HCT116 (cell line): Measurements from ENCODE around the gene NXPE4. TPM values are rescaled to one million over a fixed set of nuclear protein-coding genes. Genes with fewer than 3 reads are reported as not detected.

Experiments used
- ATAC-seq: fragments of 200-7000 bp; cut with Tn5 transposase; 2 replicates; pipeline ENCODE4 v1.9.1; 2020; ENCODE audit warnings: mild to moderate bottlenecking, moderate library complexity
- BruUV-seq: library from RNA; stranded (reverse); fragments of 400-500 nt; replicated peaks from 2 replicates; lab custom pipeline; 2021; lab: Mats Ljungman, UMichigan
- CTCF ChIA-PET: fragments of 300-600 bp; sonication (Branson Sonifier 250); formaldehyde crosslinking; loops from one replicate; lab custom pipeline; 2021; ENCODE audit warnings: antibody characterized with exemption; lab: Charles Lee
- POLR2A ChIA-PET: fragments of 300-600, 350-600 bp; sonication (Branson Sonifier 250); formaldehyde crosslinking; loops from one replicate; lab custom pipeline; 2021; ENCODE audit warnings: antibody characterized with exemption; lab: Charles Lee
- RAD21 ChIA-PET, 2 experiments: fragments of 300-600 bp; sonication (Branson Sonifier 250); formaldehyde crosslinking; loops; one replicate each; lab custom pipeline; 2023; ENCODE audit warnings: low total read pairs in 2 of 2; ENCODE audit not compliant: uncharacterized antibody in 2 of 2, unreplicated experiment in 2 of 2, low non-redundant PET in 1 of 2; lab: Charles Lee
- DNase-seq: peaks from one replicate; pipeline ENCODE4 v3.0.0-alpha.2; 2010; ENCODE audit warnings: low read depth, low spot score
- H2AFZ ChIP-seq: fragments of 200-600 bp; shearing (Covaris generic), sonication (generic); 2 replicates; pipeline ENCODE4 v1.6.1; 2017; ENCODE audit warnings: low read depth, mixed run types, mixed read lengths, antibody characterized with exemption, low read length; ENCODE audit not compliant: poor library complexity, severe bottlenecking
- H3K27ac ChIP-seq: 2 replicates; pipeline ENCODE4 v1.5.1; 2012; ENCODE audit warnings: low read depth, low read length
- H3K27me3 ChIP-seq: fragments of 200-600 bp; sonication (generic); 2 replicates; pipeline ENCODE4 v1.6.1; 2016; ENCODE audit warnings: mixed run types, low read length, mixed read lengths; ENCODE audit not compliant: insufficient read depth
- H3K36me3 ChIP-seq, 2 experiments: fragments of 200-500 bp in 1 of 2; fragments of 200-600 bp in 1 of 2; sonication (Bioruptor generic) in 1 of 2; sonication (generic) in 1 of 2; 2 replicates each; pipeline versions ENCODE4 v1.5.1 to v1.6.1; 2014 to 2016; ENCODE audit warnings: low read length in 2 of 2, inconsistent platforms in 1 of 2, mixed read lengths in 1 of 2, mixed run types in 1 of 2; ENCODE audit not compliant: insufficient read depth in 2 of 2, control insufficient read depth in 1 of 2
- H3K4me1 ChIP-seq, 2 experiments: fragments of 200-600 bp in 1 of 2; sonication (generic) in 1 of 2; 2 replicates each; pipeline versions ENCODE4 v1.5.1 to v1.6.1; 2012 to 2017; ENCODE audit warnings: low read length in 2 of 2, inconsistent platforms in 1 of 2, mild to moderate bottlenecking in 1 of 2, mixed read lengths in 1 of 2, mixed run types in 1 of 2, moderate library complexity in 1 of 2; ENCODE audit not compliant: insufficient read depth in 2 of 2, control insufficient read depth in 1 of 2
- H3K4me2 ChIP-seq: fragments of 200-600 bp; sonication (generic); 2 replicates; pipeline ENCODE4 v1.6.1; 2017; ENCODE audit warnings: mixed run types, low read length, mixed read lengths
- H3K4me3 ChIP-seq, 2 experiments: fragments of 200-600 bp in 1 of 2; sonication (generic) in 1 of 2; replicated peaks in 1 of 2; 2 replicates each; pipeline ENCODE4 v1.5.1; 2011 to 2016; ENCODE audit warnings: low read length in 2 of 2, control low read depth in 1 of 2, low read depth in 1 of 2, mild to moderate bottlenecking in 1 of 2, mixed read lengths in 1 of 2, mixed run types in 1 of 2
- H3K79me2 ChIP-seq: fragments of 200-600 bp; sonication (generic); 2 replicates; pipeline ENCODE4 v1.6.1; 2017; ENCODE audit warnings: mild to moderate bottlenecking, mixed run types, low read length, moderate library complexity, mixed read lengths; ENCODE audit not compliant: insufficient read depth
- H3K9ac ChIP-seq: fragments of 200-600 bp; sonication (generic); 2 replicates; pipeline ENCODE4 v1.6.1; 2016; ENCODE audit warnings: low read length, mixed read lengths
- H3K9me2 ChIP-seq: fragments of 200-600 bp; sonication (generic), shearing (Covaris generic); 2 replicates; pipeline ENCODE4 v1.6.1; 2017; ENCODE audit warnings: mixed run types, mild to moderate bottlenecking, moderate library complexity; ENCODE audit not compliant: insufficient read depth
- H3K9me3 ChIP-seq, 2 experiments: fragments of 200-500 bp in 1 of 2; fragments of 200-600 bp in 1 of 2; sonication (Bioruptor generic) in 1 of 2; sonication (generic) in 1 of 2; 2 replicates each; pipeline ENCODE4 v1.6.1; 2014 to 2017; ENCODE audit warnings: low read length in 2 of 2, mixed read lengths in 2 of 2, inconsistent platforms in 1 of 2, low read depth in 1 of 2, mild to moderate bottlenecking in 1 of 2, mixed run types in 1 of 2, moderate library complexity in 1 of 2; ENCODE audit not compliant: control insufficient read depth in 1 of 2, insufficient read depth in 1 of 2
- H4K20me1 ChIP-seq: fragments of 200-600 bp; sonication (generic), shearing (Covaris generic); 2 replicates; pipeline ENCODE4 v1.6.1; 2017; ENCODE audit warnings: mixed run types, mild to moderate bottlenecking, moderate library complexity; ENCODE audit not compliant: insufficient read depth
- CBX3 ChIP-seq: IDR thresholded peaks from 2 replicates; pipeline ENCODE4 v1.6.1; 2012; ENCODE audit warnings: low read depth
- ELF1 ChIP-seq: IDR thresholded peaks from 2 replicates; pipeline ENCODE4 v1.6.1; 2012; ENCODE audit warnings: low read depth, borderline replicate concordance
- EZH2 ChIP-seq: fragments of 200-600 bp; sonication (generic); IDR thresholded peaks from 2 replicates; pipeline ENCODE4 v1.6.1; 2017; ENCODE audit warnings: antibody characterized with exemption, mixed run types
- EZH2phosphoT487 ChIP-seq: fragments of 200-600 bp; IDR thresholded peaks from 2 replicates; pipeline ENCODE4 v1.6.1; 2018; ENCODE audit warnings: antibody characterized with exemption, borderline replicate concordance
- FOSL1 ChIP-seq: IDR thresholded peaks from 2 replicates; pipeline ENCODE4 v1.6.1; 2012; ENCODE audit warnings: low read depth
- JUND ChIP-seq: IDR thresholded peaks from 2 replicates; pipeline ENCODE4 v1.6.1; 2012
- POLR2A ChIP-seq: IDR thresholded peaks from 2 replicates; pipeline ENCODE4 v1.7.0; 2011; ENCODE audit warnings: borderline replicate concordance; ENCODE audit not compliant: insufficient read depth, insufficient read length; ENCODE audit errors: extremely low read depth
- RAD21 ChIP-seq: IDR thresholded peaks from 2 replicates; pipeline ENCODE4 v1.6.1; 2012; ENCODE audit warnings: low read depth, mild to moderate bottlenecking
- SIN3A ChIP-seq: IDR thresholded peaks from 2 replicates; pipeline ENCODE4 v1.6.1; 2012; ENCODE audit warnings: low read depth
- SRF ChIP-seq: IDR thresholded peaks from 2 replicates; pipeline ENCODE4 v1.6.1; 2012; ENCODE audit warnings: low read depth
- TCF7L2 ChIP-seq: IDR thresholded peaks from 2 replicates; pipeline ENCODE4 v1.7.0; 2011; ENCODE audit warnings: borderline replicate concordance, inconsistent platforms; ENCODE audit not compliant: insufficient read depth, insufficient read length; ENCODE audit errors: extremely low read depth
- YY1 ChIP-seq: IDR thresholded peaks from 2 replicates; pipeline ENCODE4 v1.6.1; 2011; ENCODE audit warnings: low read length, low read depth, moderate library complexity, mild to moderate bottlenecking; ENCODE audit not compliant: insufficient replicate concordance; ENCODE audit errors: extremely low read depth
- ZFX ChIP-seq: fragments of 450-650 bp; IDR thresholded peaks from 2 replicates; pipeline ENCODE4 v1.6.1; 2017
- ZNF274 ChIP-seq: fragments of 200-500 bp; sonication (Bioruptor generic); IDR thresholded peaks from 2 replicates; pipeline ENCODE4 v1.6.1; 2014; ENCODE audit warnings: mild to moderate bottlenecking, low read depth, low read length, inconsistent platforms
- intact Hi-C: fragments of 100-400 bp; cut with micrococcal nuclease; formaldehyde crosslinking; loops from 2 replicates; pipeline ENCODE4 v1.10.0; 2022
- total RNA-seq: library from RNA; stranded (reverse); gene quantifications from one replicate; pipeline ENCODE4 v1.2.1, GENCODE V29; 2021; ENCODE audit not compliant: unreplicated experiment
- TF ChIP-seq, protein P1 (sequence below): IDR thresholded peaks from 2 replicates; pipeline ENCODE4 v1.6.1; 2012
- TF ChIP-seq, protein P2 (sequence below): IDR thresholded peaks from 2 replicates; pipeline ENCODE4 v1.6.1; 2012
- TF ChIP-seq, protein P3 (sequence below), 3 experiments: fragments of 200-600 bp in 1 of 3; sonication (generic) in 1 of 3; IDR thresholded peaks in 2 of 3; conservative IDR thresholded peaks in 1 of 3; 2 replicates each; pipeline ENCODE4 v1.5.1; 2012 to 2017; ENCODE audit warnings: low read depth in 2 of 3, low read length in 2 of 3, antibody characterized with exemption in 1 of 3, borderline replicate concordance in 1 of 3, control low read depth in 1 of 3, mild to moderate bottlenecking in 1 of 3, mixed read lengths in 1 of 3, mixed run types in 1 of 3, moderate library complexity in 1 of 3; ENCODE audit not compliant: insufficient read depth in 1 of 3
- TF ChIP-seq, protein P4 (sequence below): IDR thresholded peaks from 2 replicates; pipeline ENCODE4 v1.6.1; 2011; ENCODE audit warnings: mild to moderate bottlenecking, low read length, moderate library complexity; ENCODE audit not compliant: insufficient replicate concordance; ENCODE audit errors: extremely low read depth

NXPE4 gene
- total RNA-seq, 1 experiment from 2014 or later: not detected

DNA sequence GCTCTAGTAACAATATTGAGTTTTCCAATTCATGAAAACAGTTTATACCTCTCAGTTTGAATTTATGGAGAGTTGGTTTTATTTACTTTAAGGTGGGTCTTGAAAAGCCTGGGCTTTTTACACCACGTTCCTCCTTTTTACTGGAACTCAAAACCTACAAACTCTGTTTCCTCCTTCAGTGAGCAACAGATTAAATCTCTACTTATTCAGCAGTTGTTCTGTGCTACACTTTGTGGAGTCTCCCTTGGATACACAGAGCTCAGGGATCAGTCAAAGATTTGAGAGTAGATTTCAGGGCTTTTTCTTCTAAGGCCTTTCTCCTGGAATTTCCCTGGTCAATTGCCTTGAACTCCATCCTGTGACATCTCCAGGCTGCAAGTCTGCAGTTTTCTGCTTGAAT, 39.5 kb downstream of the NXPE4 start:
- RAD21 ChIA-PET: no interaction called here
- H3K27ac ChIP-seq: no peak overlapping the region
- H2AFZ ChIP-seq: no peak overlapping the region
- CTCF ChIA-PET: no interaction called here
- no peaks in the 10 kb centered on the region for H3K79me2 ChIP-seq
- DNase-seq: no peak
- H3K9me2 ChIP-seq: no peaks in the 10 kb centered on the region
- H3K27me3 ChIP-seq: no peaks in the 10 kb centered on the region
- H3K4me1 ChIP-seq: peaks cover 0 to 3% of the 10 kb centered on the region in 2 experiments; a peak in 1 of 4 replicates
- no peaks in the 10 kb centered on the region for H3K9me3 ChIP-seq
- POLR2A ChIA-PET: no interaction called here
- TF ChIP-seq TCF7L2: no peak
- no peak overlapping the region for H3K4me3 ChIP-seq
- no peak overlapping the region for H3K9ac ChIP-seq
- intact Hi-C loops: no loop called here
- no peak overlapping the region for H3K4me2 ChIP-seq
- BruUV-seq: no TSS peak
- no peaks in the 10 kb centered on the region for H3K36me3 ChIP-seq
- H4K20me1 ChIP-seq: no peaks in the 10 kb centered on the region
- ATAC-seq: no peak

DNA sequence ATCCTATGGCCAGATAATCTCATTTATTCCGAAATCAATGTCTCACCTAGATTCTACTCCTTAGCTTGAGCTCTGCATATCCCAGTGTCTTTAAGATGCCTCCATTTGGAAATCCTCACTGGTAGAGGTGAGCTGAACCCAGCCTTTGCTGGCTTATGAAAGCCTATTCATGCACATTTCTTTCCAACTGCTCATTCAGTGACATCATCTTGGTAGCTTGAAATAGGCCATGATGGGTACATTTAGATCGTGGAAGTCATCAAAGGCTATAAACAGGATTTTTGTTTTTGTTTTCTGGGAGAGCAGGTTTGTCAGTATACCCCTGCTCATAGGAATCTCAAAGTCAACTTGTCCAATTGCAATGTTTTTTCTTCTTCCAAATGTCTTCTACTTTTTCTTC, 41.9 kb downstream of the NXPE4 start:
- Histone ChIP-seq H3K79me2 (no peaks in the 10 kb centered on the region), H2AFZ (no peak overlapping the region), H3K4me3 (no peak overlapping the region), H3K9me2 (no peaks in the 10 kb centered on the region), H3K27ac (no peak overlapping the region), H4K20me1 (no peaks in the 10 kb centered on the region), H3K4me2 (no peak overlapping the region), H3K36me3 (no peaks in the 10 kb centered on the region), H3K9me3 (no peaks in the 10 kb centered on the region), H3K9ac (no peak overlapping the region), H3K27me3 (no peaks in the 10 kb centered on the region), H3K4me1 (no peaks in the 10 kb centered on the region)
- POLR2A ChIA-PET: no interaction called here
- RAD21 ChIA-PET: no interaction called here
- TF ChIP-seq SIN3A (no peak), YY1 (no peak), CBX3 (no peak), EZH2 (no peak), ZFX (no peak), TCF7L2 (no peak), FOSL1 (no peak), POLR2A (no peak), EZH2phosphoT487 (no peak), SRF (no peak), ELF1 (no peak), ZNF274 (no peak), JUND (no peak), RAD21 (no peak)
- TF ChIP-seq, protein P1, sequence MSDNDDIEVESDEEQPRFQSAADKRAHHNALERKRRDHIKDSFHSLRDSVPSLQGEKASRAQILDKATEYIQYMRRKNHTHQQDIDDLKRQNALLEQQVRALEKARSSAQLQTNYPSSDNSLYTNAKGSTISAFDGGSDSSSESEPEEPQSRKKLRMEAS: no peak
- TF ChIP-seq, protein P2, sequence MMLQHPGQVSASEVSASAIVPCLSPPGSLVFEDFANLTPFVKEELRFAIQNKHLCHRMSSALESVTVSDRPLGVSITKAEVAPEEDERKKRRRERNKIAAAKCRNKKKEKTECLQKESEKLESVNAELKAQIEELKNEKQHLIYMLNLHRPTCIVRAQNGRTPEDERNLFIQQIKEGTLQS: no peak
- TF ChIP-seq, protein P3, sequence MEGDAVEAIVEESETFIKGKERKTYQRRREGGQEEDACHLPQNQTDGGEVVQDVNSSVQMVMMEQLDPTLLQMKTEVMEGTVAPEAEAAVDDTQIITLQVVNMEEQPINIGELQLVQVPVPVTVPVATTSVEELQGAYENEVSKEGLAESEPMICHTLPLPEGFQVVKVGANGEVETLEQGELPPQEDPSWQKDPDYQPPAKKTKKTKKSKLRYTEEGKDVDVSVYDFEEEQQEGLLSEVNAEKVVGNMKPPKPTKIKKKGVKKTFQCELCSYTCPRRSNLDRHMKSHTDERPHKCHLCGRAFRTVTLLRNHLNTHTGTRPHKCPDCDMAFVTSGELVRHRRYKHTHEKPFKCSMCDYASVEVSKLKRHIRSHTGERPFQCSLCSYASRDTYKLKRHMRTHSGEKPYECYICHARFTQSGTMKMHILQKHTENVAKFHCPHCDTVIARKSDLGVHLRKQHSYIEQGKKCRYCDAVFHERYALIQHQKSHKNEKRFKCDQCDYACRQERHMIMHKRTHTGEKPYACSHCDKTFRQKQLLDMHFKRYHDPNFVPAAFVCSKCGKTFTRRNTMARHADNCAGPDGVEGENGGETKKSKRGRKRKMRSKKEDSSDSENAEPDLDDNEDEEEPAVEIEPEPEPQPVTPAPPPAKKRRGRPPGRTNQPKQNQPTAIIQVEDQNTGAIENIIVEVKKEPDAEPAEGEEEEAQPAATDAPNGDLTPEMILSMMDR (IDR thresholded peaks at IDR 0.05 in 2 of 3, conservative IDR thresholded peaks at IDR 0.05 in 1 of 3; ENCODE audit: borderline replicate concordance in 1 of 3, insufficient read depth in 1 of 3, low read depth in 2 of 3, low read length in 2 of 3): no peak
- TF ChIP-seq, protein P4, sequence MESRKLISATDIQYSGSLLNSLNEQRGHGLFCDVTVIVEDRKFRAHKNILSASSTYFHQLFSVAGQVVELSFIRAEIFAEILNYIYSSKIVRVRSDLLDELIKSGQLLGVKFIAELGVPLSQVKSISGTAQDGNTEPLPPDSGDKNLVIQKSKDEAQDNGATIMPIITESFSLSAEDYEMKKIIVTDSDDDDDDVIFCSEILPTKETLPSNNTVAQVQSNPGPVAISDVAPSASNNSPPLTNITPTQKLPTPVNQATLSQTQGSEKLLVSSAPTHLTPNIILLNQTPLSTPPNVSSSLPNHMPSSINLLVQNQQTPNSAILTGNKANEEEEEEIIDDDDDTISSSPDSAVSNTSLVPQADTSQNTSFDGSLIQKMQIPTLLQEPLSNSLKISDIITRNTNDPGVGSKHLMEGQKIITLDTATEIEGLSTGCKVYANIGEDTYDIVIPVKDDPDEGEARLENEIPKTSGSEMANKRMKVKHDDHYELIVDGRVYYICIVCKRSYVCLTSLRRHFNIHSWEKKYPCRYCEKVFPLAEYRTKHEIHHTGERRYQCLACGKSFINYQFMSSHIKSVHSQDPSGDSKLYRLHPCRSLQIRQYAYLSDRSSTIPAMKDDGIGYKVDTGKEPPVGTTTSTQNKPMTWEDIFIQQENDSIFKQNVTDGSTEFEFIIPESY: no peak
- CTCF ChIA-PET: no interaction called here
- intact Hi-C loops: no loop called here
- ATAC-seq (no peak), DNase-seq (no peak)
- BruUV-seq: no TSS peak
